NCI-H1694 treated with DMSO at 0.1 percent for 48 hours (cell line): ENCODE results near the gene PFKL.
"Not testable (repeated sequence)": the region's sequence is repeated elsewhere in the genome, so short reads cannot be mapped to it uniquely, and the experiment has no call there.

Source experiments
- DNase-seq: peaks from one replicate; lab custom pipeline; 2025; lab: John Stamatoyannopoulos, UW

The PFKL gene

DNA sequence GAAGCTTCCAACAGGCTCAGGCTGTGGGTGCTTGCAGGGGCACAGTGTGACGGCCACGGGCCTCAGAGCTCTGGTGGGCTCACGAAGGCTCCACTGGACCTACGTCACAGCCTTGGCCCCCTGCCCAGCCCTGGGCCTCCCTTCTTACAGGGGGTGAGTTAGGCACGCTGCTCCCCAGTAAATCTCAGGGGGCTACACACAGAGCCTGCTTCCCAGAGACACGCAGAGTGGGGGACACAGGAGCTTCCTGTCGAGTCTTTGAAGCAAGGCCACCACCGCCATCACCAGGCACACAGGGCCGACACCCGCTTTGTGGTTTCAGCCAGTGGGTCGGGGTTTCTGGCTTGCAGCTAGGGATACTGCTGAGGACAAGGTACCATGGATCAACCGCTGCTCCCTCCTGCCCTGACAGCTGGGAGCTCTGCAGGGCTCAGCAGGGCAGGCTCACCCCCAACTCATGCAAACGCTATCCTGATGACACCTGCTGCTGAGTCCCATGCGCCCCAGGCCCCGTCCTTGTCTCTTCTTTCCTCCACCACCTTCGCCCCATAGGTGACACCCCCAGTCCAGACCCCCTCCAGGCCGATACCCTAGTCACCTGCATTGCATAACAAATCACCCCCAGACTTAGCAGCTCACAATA is 44.8 kb downstream of the PFKL start:
- DNase-seq: no peak

DNA sequence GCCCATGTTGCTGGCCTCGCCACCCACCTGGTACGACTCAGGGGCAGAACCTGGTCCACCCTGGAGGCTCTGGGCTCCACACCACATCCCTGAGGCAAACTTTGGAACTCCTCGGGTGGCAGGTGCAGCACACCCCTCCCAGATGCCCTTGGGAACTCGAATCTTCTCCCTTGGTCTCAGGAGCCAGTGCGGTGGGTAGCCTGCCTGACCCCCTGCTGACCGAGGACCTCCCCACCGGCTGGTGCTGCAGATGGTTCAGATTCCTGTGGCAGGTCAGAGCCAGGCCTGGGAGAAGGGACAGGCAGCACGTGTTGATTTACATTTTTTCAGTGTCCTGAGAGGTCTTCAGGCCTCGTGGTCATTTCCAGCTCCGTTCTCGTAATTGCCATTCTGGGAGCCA is 45.6 kb downstream of the PFKL start:
- no peak for DNase-seq

- no peak for DNase-seq
These were observed 48.1 kb downstream of the PFKL start for GRCh38 chr21:44347911-44348451.

DNA sequence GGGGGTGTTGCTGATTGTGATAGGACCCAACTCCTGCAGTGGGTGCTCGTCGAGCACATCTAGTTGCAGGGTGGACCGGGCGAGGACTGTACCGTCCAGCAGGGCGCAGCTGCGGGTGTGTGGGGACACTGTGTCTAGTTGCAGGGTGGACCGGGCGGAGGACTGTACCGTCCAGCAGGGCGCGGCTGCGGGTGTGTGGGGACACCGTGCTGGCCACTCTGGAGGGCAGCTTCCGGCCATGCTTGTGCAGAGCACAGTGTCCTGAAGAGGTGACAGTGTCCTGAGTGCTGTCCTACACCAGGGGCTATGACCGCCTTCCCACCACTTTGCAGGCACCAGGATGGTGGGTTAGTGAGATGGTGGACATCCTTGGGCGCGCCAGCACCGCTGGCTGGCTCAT is 49.0 kb downstream of the PFKL start:
- DNase-seq: no peak

DNA sequence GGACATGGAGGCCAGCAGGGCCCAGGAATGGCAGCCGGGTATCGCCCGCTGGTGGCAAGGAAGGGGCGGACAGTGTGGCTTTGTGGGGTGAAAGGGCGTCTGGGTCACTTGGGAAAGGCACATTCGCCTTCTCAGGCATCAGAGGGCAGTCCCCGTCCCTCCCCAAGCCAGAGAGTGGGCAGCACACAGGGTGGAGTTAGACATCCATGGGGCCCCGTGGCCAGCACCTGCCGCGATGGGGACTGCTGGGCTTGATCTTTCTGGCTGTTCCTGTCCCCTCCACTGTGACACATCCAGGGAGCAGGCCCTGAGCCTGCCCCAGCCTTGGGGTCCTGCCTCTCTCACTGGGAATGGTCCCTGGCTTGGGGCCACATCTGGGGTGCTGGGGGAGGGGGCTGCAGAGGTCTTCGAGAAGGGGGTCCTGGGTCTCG is 49.6 kb downstream of the PFKL start:
- DNase-seq: no peak

DNA sequence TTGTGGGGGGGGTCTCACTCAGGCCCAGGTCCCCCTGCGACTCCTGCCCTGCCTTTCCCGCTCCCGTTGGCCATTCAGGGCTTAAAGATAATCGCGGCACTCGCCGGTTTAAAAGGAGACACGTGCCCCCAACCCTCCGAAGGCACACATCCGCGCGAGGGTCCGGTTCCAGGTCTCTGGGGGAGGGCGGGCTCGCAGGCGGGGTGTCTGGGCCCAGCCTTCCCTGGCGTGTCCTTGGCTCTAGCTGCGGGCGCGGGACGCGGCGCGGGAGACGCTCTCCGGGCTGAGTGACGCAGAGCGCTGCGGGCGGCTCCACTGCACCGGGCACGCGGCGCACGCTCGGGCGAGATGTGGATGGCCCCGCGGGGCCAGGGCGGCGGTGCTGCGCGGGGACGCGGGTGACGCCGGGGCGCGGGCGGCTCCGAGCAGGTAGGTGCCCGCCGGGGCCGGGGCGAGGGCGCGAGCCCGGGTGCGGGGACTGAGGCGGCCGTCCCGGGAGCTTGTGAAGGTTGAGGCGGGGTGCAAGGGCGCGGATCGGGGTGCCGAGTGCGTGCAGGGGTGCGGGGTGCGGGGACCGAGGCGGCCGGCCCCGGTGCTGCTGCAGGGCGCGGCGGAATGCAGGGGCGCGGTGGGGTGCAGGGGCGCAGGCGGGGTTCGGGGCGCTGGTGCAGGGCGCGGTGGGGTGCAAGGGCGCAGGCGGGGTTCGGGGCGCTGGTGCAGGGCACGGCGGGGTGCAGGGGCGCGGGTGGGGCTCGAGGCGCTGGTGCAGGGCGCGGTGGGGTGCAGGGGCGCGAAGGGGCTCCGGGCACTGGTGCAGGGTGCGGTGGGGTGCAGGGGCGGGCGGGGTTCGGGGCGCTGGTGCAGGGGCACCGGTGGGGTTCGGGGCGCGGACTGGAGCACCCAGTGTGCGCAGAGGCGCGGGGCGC is 50.3 kb downstream of the PFKL start:
- no peak for DNase-seq

DNA sequence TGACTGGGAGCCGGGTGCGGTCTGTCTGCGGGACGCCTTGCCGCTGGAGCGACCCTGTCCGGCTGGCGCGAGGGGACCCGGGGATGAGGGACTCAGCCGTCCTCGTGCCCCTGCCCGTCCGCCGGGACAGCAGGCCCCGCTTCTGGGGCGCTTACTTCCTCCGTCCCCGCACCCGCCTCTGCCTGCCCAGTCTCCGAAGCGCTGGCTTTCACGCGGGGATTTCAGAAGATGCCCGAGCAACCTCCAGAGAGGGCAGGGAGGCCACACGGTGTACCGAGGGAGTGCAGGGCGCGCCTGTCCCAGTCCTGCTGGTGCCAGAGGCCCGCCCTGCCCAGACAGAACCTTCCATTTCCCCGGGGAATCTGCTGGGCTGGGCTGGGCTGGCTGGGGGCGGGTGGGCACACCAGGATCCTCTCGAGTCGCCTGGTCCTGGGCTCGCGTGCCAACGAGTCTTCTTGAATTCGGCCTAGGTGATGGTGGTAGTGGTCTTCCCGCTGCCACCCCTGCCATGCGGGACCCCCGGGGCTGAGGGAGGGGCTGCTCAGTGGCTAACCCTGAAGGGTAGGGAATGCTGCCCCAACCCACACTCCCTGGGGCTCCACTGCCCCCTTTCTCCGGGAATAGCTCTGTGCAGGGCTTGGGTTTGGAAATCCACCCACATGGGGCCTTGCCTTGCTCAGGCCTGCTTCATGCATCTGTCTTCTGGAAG is 51.1 kb downstream of the PFKL start:
- no peak for DNase-seq

DNA sequence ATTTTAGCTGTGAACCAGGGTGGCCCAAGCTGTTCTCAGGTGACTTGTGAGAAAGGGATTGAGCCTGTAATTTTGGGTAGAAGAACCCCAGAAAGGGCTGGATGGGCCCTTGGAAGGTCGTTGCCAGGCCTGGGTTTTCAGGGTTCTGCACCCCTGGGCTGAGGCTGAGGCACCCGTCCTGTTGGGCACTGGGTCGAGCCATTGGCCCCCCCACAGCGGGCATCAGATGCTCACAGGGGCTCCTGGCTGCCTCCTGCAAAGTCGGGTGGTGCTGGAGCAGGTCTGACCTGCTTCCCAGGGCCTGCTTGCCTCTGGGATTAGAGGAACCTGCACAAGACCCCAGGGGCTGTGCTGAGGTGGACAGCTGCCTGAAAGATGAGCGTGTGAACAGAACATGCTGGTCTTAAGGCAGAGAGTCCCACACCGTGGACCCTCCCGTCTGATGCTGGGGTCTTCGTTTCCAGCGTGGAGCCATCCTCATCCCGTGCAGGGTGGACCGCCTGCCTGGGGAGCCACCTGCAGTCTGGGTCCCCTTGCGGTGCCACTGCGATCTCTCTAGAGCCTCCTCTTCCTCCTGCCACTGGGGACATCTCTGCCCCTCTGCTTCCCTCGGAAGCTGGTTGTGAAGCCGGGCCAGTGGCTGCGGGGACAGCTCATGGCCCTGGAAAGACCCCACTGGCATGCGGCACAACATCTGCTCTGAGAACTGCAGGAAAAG is 51.8 kb downstream of the PFKL start:
- no peak for DNase-seq

GRCh38 chr21:44352253-44352860 is 52.5 kb downstream of the PFKL start:
- no peak for DNase-seq

DNA sequence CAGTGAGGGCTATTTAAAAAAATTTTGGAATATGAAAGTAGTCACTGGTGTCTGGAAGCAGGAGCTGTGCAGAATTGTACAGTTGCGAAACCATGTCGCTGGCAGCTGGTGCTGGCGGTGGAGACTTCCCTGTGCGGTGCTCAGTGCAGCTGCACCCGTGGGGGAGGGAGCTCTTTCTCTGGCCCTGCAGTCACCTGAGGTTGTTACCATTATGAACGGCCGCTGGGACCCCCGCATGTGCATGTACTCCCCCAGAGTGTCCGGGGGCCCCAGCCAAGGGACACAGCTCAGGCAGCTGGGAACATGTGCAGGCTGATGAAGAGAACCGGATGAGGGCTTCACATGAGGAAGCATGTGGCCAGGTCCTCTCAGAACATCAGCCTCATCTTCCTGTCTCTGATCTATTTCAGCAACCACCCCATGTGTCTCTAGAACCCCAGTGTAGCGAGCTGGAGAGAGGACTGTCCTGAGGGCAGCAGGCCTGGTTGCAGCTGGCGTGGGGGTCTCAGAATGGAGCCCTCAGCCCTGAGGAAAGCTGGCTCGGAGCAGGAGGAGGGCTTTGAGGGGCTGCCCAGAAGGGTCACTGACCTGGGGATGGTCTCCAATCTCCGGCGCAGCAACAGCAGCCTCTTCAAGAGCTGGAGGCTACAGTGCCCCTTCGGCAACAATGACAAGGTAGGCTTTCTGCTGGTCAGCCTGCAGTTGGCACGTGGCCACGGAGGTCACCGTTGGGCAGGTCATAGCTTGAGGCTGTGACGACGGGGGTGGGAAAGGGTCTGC is 53.5 kb downstream of the PFKL start, which contains the start of gene TRPM2:
TRPM2 (plus strand) TSS at position 431 of the 780 bp plus-strand sequence; CDS start at position 511, 80 bp downstream.
- no peak for DNase-seq

- DNase-seq: no peak
These were observed 54.1 kb downstream of the PFKL start for GRCh38 chr21:44354001-44354405.

DNA sequence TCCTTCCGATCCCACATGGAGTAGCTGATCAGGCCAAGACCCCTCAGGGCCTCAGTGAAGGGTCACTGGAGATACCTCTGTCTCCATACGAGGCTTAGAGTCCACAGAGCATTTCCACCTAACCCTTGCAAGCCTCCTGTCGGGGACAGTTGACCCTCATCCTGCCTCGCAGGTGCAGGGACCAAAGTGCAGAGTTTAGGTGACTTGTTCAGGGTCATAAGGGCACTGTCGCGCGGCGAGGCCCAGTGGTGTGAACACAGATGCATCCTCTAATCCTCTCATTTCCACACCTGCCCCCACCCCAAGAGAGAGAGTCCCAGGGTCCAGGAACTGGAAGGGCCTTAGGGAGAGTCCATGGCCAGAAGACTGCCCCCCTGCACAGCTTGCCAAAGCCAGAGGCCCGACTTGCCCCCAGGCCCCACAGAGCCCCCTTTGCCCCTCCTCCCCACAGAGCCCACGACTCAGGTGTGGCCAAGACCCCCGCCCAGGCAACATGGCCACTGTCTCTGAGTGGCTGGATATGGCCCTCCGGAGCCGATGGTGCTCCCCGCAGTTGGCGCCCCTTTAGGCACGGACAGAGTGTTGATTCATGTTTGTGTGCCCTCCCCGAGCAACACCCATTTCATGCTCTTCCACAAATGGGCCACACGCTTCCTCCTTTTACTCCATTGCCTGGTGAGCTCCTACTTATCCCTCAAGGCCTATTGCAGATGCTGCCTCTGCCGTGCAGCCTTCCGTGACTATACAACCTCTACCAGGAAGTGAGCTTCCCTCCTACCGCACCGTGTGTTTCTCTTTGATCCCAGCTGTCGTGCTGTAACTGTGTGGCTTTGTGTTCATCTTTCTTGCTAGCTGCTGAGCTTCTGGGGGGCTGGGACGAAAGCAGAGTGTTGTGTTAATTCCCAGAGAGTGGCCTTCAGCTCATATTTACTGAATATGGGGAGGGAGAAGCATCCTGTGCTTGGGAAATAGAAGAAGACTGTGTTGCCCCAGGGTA is 55.2 kb downstream of the PFKL start:
- DNase-seq: no peak

- no peak for DNase-seq
These were observed 56.3 kb downstream of the PFKL start for GRCh38 chr21:44356160-44356559.

- no peak for DNase-seq
These were observed 56.8 kb downstream of the PFKL start for GRCh38 chr21:44356636-44357035.

DNA sequence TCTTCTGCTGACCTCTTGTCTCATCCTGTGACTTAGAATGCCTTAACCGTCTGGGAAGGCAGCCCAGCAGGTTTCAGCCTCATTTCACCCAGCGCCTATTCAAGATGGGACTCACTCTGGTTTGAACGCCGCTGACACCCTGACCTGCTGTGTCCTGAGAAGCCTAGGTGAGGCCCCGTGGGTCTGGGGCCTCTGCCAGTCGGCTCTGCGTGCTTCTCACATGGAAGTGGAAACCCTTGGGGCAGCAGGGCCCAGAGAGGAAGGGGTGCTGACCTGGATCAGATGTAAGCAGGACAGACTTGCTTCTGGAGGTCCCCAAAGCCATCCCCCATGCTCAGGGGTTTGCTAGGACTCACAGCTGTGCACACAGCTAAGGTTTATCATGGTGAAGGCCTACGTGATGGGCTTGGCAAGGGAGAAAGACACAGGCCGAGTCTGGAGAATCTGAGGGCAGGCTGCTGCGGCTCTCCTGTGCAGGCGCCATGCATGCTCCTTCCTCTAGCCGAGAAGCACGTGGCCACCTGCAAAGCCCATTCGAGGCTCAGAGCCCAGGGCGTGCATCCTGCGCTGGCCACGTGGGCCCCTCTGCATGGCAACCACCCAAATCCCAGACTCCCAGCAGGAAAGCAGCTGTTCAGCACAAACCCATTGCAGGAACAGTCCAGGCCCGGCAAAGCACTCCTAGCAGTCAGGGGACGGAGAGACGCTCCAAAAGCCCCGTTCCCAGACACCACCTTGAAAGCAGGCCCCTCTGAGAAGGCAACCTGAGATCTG is 57.4 kb downstream of the PFKL start:
- no peak for DNase-seq

DNA sequence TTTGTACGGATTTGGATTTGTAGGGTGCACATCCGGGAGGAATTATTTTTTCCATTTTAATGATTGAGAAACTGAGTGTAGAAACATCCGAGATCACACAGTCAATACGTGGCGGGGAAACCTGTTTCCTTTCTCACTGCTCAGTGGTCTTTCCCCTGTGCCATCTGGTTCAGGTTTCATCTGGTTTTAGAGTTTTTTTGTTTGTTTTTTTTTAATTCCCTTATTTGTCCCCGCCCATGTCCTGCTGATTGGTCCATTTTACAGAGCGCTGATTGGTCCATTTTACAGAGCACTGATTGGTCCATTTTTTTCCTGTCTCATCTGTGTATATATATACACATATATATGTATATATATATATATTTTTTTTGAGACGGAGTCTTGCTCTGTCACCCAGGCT is 59.5 kb downstream of the PFKL start:
- DNase-seq: no peak

DNA sequence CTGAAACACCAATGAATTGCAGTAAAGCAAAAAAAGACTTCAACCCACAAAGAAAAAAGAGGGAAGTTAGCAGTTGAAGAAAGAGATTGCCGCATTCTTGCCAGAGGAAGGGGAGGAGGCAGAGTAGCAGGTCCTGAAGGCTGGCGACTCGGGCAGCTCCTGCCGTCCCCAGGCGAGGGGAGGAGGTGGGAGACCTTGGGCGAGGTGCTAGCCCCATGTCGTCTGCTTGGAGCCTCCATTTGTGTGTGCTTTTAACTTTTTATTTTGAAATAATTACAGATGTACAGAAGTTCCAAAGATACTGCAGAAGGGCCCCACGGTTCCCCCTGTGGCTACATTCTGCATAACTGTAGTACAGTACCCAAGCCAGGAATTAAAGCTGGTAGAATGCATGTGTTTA is 60.3 kb downstream of the PFKL start:
- no peak for DNase-seq

DNA sequence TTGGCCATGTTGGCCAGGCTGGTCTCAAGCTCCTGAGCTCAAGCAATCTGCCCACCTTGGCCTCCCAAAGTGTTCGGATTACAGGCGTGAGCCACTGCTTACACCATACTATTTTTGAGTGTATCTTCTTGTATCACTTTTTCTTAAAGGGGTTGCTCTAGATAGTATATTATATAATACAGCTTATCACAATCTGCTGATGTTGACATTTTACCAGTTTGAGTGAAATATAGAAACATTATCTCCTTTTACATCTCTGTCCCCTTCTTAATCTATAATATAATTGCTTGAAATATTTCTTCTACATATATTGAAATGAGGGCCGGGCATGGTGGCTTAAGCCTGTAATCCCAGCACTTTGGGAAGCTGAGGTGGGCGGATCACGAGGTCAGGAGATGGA is 62.0 kb downstream of the PFKL start:
- not testable (repeated sequence) for DNase-seq
